Measurements from ENCODE around the gene MYO1A.

DNA sequence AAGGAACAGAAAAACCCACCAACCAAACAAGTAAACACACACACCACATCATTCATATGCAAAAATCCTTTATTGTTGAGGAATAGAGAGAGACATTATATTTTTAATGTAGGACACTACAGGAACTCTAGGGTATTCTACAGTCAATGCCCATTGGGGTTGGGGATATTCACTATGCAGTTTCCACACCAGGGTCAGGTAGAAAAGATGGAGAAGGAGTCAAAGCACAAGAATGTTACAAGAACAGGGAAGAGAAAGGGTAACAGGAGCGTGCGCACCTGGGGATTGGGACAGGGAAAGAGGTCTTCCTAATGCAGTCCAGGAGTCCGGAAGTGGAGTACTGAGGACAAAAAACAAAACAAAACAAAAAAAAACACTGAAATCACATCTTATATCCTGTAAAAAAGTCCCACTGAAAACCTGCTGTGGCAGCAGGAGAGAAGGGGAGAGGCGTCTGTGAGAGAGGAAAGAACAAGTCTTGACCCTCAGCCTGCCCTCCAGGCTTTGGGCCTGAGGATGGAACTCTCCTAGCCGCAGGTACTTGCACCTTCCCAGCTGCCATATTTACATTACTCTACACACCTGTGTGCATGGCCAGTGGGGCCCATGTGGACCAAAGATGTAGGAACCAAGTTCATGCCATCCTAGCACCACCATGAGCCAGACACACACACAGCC is 39.8 kb downstream of the MYO1A start:
- TF ChIP-seq, protein P1, sequence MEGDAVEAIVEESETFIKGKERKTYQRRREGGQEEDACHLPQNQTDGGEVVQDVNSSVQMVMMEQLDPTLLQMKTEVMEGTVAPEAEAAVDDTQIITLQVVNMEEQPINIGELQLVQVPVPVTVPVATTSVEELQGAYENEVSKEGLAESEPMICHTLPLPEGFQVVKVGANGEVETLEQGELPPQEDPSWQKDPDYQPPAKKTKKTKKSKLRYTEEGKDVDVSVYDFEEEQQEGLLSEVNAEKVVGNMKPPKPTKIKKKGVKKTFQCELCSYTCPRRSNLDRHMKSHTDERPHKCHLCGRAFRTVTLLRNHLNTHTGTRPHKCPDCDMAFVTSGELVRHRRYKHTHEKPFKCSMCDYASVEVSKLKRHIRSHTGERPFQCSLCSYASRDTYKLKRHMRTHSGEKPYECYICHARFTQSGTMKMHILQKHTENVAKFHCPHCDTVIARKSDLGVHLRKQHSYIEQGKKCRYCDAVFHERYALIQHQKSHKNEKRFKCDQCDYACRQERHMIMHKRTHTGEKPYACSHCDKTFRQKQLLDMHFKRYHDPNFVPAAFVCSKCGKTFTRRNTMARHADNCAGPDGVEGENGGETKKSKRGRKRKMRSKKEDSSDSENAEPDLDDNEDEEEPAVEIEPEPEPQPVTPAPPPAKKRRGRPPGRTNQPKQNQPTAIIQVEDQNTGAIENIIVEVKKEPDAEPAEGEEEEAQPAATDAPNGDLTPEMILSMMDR (IDR thresholded peaks at IDR 0.05; ENCODE audit: low read length) = no peak
- TF ChIP-seq EZH2phosphoT487 (IDR thresholded peaks at IDR 0.05; ENCODE audit: low read length) = no peak

Measured in MM.1S (cell line).